HEK293T (cell line): ENCODE measurements around the gene ZBTB2.

ENCODE experiments used
- CTBP1 ChIP-seq: fragments of 450-650 bp; IDR thresholded peaks from 2 replicates; pipeline ENCODE4 v1.6.1; 2016; ENCODE audit warnings: borderline replicate concordance
- FOXA1 ChIP-seq: fragments of 450-650 bp; IDR thresholded peaks from 2 replicates; pipeline ENCODE4 v1.6.1; 2016; ENCODE audit warnings: mild to moderate bottlenecking
- HDGF ChIP-seq: fragments of 450-650 bp; IDR thresholded peaks from 2 replicates; pipeline ENCODE4 v1.6.1; 2017; ENCODE audit warnings: antibody characterized with exemption, borderline replicate concordance
- LEF1 ChIP-seq: fragments of 450-650 bp; IDR thresholded peaks from 2 replicates; pipeline ENCODE4 v1.6.1; 2017; ENCODE audit warnings: mild to moderate bottlenecking, borderline replicate concordance
- NFRKB ChIP-seq: fragments of 450-650 bp; IDR thresholded peaks from 2 replicates; pipeline ENCODE4 v1.6.1; 2016; ENCODE audit warnings: mild to moderate bottlenecking, moderate library complexity
- SUZ12 ChIP-seq: fragments of 450-650 bp; IDR thresholded peaks from 2 replicates; pipeline ENCODE4 v1.6.1; 2016; ENCODE audit warnings: mild to moderate bottlenecking
- TF ChIP-seq, protein P1 (sequence below): fragments of 450-650 bp; IDR thresholded peaks from 2 replicates; pipeline ENCODE4 v1.6.1; 2016

- TF ChIP-seq CTBP1 (no peak), FOXA1 (no peak), NFRKB (no peak), SUZ12 (no peak), HDGF (no peak), LEF1 (no peak)
- TF ChIP-seq, protein P1, sequence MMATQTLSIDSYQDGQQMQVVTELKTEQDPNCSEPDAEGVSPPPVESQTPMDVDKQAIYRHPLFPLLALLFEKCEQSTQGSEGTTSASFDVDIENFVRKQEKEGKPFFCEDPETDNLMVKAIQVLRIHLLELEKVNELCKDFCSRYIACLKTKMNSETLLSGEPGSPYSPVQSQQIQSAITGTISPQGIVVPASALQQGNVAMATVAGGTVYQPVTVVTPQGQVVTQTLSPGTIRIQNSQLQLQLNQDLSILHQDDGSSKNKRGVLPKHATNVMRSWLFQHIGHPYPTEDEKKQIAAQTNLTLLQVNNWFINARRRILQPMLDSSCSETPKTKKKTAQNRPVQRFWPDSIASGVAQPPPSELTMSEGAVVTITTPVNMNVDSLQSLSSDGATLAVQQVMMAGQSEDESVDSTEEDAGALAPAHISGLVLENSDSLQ, result no peak
These were observed 69.9 kb downstream of the ZBTB2 start for GRCh38 chr6:151321438-151321837.
